Activated CD4-positive, alpha-beta T cell treated with anti-CD3 and anti-CD28 coated beads for 24 hours (primary cell): ENCODE data around the gene CHODL.

ENCODE experiments used
- DNase-seq, 2 donors: peaks; one replicate each; pipeline ENCODE4 v3.0.0-alpha.2; 2020; ENCODE audit warnings: low read depth in 2 of 2

CHODL gene

DNA sequence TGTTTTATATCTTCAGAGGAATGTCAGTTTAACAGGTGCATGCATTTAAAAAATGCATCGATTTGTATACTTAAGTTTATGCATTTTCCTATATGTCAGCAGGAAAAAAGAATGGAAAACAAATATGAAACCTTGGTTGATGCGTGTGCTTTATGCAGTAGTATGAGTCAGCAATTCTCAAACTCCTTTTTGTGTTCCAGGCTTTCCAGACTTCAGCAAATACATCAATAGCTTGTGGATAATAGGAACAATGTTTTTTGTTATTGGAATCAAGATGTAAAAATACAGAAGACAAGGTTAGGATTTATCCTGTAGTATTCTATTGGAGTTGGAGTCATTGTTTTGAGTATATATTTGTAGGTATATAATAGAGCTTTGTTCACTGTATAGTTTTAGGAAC, 45.2 kb downstream of the CHODL start:
- no peak for DNase-seq

- DNase-seq: no peak
Observed at GRCh38 chr21:18294100-18294499, 49.5 kb downstream of the CHODL start.

- no peak for DNase-seq
Observed at GRCh38 chr21:18298228-18298627, 53.6 kb downstream of the CHODL start.
